CD14-positive monocyte (primary cell): ENCODE measurements around the gene SIRPB2. TPM values are rescaled to one million over a fixed set of nuclear protein-coding genes. Genes with fewer than 3 reads are reported as not detected.
A peak's percentile ranks its signal among the peaks of the same experiment; 100 is the strongest.

Source experiments
- DNase-seq, 3 donors: peaks; one replicate each; pipeline ENCODE4 v3.0.0-alpha.2; 2011 to 2022
- H2AFZ ChIP-seq: 2 replicates; pipeline ENCODE4 v1.6.0; 2012; ENCODE audit warnings: mild to moderate bottlenecking, low read depth, low read length, inconsistent platforms; ENCODE audit not compliant: insufficient read depth, poor library complexity, severe bottlenecking
- H3K27ac ChIP-seq, 2 donors: 1 replicate in 1 of 2; 2 replicates in 1 of 2; pipeline ENCODE4 v1.5.1; 2012 to 2013; ENCODE audit warnings: low read length in 2 of 2, control low read depth in 1 of 2, inconsistent platforms in 1 of 2, low read depth in 1 of 2, mild to moderate bottlenecking in 1 of 2
- H3K27me3 ChIP-seq, 2 donors: one replicate each; pipeline versions ENCODE4 v1.6.0 to v1.6.1; 2011 to 2013; ENCODE audit warnings: low read length in 2 of 2; ENCODE audit not compliant: control insufficient read depth in 2 of 2, insufficient read depth in 2 of 2
- H3K36me3 ChIP-seq, 2 donors: replicated peaks in 1 of 2; 1 replicate in 1 of 2; 2 replicates in 1 of 2; pipeline versions ENCODE4 v1.5.1 to v1.6.1; 2012 to 2013; ENCODE audit warnings: low read length in 2 of 2, control low read depth in 1 of 2, inconsistent platforms in 1 of 2, mild to moderate bottlenecking in 1 of 2; ENCODE audit not compliant: insufficient read depth in 2 of 2, control insufficient read depth in 1 of 2
- H3K4me1 ChIP-seq, 2 donors: 1 replicate in 1 of 2; 2 replicates in 1 of 2; pipeline versions ENCODE4 v1.5.1 to v1.6.1; 2012 to 2013; ENCODE audit warnings: low read length in 2 of 2, control low read depth in 1 of 2, inconsistent platforms in 1 of 2, mild to moderate bottlenecking in 1 of 2, moderate library complexity in 1 of 2; ENCODE audit not compliant: insufficient read depth in 2 of 2, control insufficient read depth in 1 of 2
- H3K4me2 ChIP-seq: replicated peaks from 2 replicates; pipeline ENCODE3; 2012; ENCODE audit warnings: low read length, moderate library complexity, mild to moderate bottlenecking; ENCODE audit not compliant: poor library complexity, severe bottlenecking; ENCODE audit errors: extremely low read depth
- H3K4me3 ChIP-seq, 3 experiments: fragments of 200-600 bp in 1 of 3; sonication (generic) in 1 of 3; replicated peaks in 1 of 3; 1 replicate in 2 of 3; 2 replicates in 1 of 3; pipeline ENCODE4 v1.5.1; 2011 to 2013; ENCODE audit warnings: low read length in 3 of 3, mild to moderate bottlenecking in 3 of 3, control low read depth in 2 of 3, low read depth in 2 of 3, inconsistent platforms in 1 of 3, moderate library complexity in 1 of 3
- H3K79me2 ChIP-seq: 2 replicates; pipeline ENCODE4 v1.6.0; 2012; ENCODE audit warnings: mild to moderate bottlenecking, control low read depth, inconsistent platforms, low read length, moderate library complexity; ENCODE audit not compliant: insufficient read depth
- H3K9ac ChIP-seq: 2 replicates; pipeline ENCODE4 v1.6.0; 2017; ENCODE audit warnings: low read length, mild to moderate bottlenecking; ENCODE audit not compliant: insufficient read depth, poor library complexity, severe bottlenecking
- H3K9me3 ChIP-seq, 2 donors: replicated peaks in 1 of 2; 1 replicate in 1 of 2; 2 replicates in 1 of 2; pipeline versions ENCODE4 v1.5.1 to v1.6.1; 2012 to 2013; ENCODE audit warnings: low read length in 2 of 2, control low read depth in 1 of 2; ENCODE audit not compliant: control insufficient read depth in 1 of 2, insufficient read depth in 1 of 2
- H4K20me1 ChIP-seq: 2 replicates; pipeline ENCODE4 v1.6.0; 2012; ENCODE audit warnings: mild to moderate bottlenecking, low read length, control low read depth, moderate library complexity; ENCODE audit not compliant: insufficient read depth
- H3K27ac Mint-ChIP-seq, 7 donors: one replicate each; pipeline ENCODE4 v1.8.0; 2020; ENCODE audit warnings: mild to moderate bottlenecking in 7 of 7, mixed read lengths in 7 of 7, moderate library complexity in 6 of 7, inconsistent platforms in 2 of 7
- H3K27me3 Mint-ChIP-seq, 3 donors: one replicate each; pipeline ENCODE4 v1.8.0; 2021 to 2022; ENCODE audit warnings: low read depth in 3 of 3, mild to moderate bottlenecking in 3 of 3, mixed read lengths in 3 of 3, moderate library complexity in 3 of 3, inconsistent platforms in 1 of 3
- H3K36me3 Mint-ChIP-seq, 2 donors: one replicate each; pipeline ENCODE4 v1.8.0; 2020; ENCODE audit warnings: mixed read lengths in 2 of 2, inconsistent platforms in 1 of 2, mild to moderate bottlenecking in 1 of 2
- H3K4me1 Mint-ChIP-seq: one replicate; pipeline ENCODE4 v1.8.0; 2020; ENCODE audit warnings: mild to moderate bottlenecking, mixed read lengths
- H3K4me3 Mint-ChIP-seq, 2 donors: one replicate each; pipeline ENCODE4 v1.8.0; 2020; ENCODE audit warnings: mild to moderate bottlenecking in 2 of 2, mixed read lengths in 2 of 2, moderate library complexity in 1 of 2
- H3K9me3 Mint-ChIP-seq, 7 donors: one replicate each; pipeline ENCODE4 v1.8.0; 2020 to 2022; ENCODE audit warnings: mixed read lengths in 7 of 7, mild to moderate bottlenecking in 6 of 7, moderate library complexity in 6 of 7, inconsistent platforms in 2 of 7
- WGBS: methylation state at CpG from one replicate; pipeline ENCODE4 v1.1.5; 2013; ENCODE audit warnings: missing lambda C conversion rate; ENCODE audit not compliant: insufficient coverage; 5-methylcytosine and 5-hydroxymethylcytosine counted together
- intact Hi-C, 2 donors: fragments of 100-400 bp; cut with micrococcal nuclease; formaldehyde crosslinking; loops; one replicate each; pipeline versions ENCODE4 v1.15.0 to v1.15.1; 2023
- polyA plus RNA-seq, 3 donors: library from polyadenylated mRNA; depleted of rRNA in 1 of 3; unstranded in 2 of 3; stranded (reverse) in 1 of 3; fragments of 300-500 nt in 2 of 3; fragments of >200 nt in 1 of 3; fragmentation: Illumina TruSeq in 2 of 3; gene quantifications; 1 replicate in 2 of 3; 2 replicates in 1 of 3; pipeline ENCODE4 v1.2.3, GENCODE V29; 2012 to 2021
- TF ChIP-seq, protein P1 (sequence below): fragments of 200-600 bp; IDR thresholded peaks from one replicate; pipeline ENCODE4 v1.8.0; 2022; ENCODE audit warnings: antibody characterized with exemption, mild to moderate bottlenecking

The SIRPB2 gene
- polyA plus RNA-seq, 3 donors: 81.5 to 174 (median 92.8) TPM

DNA sequence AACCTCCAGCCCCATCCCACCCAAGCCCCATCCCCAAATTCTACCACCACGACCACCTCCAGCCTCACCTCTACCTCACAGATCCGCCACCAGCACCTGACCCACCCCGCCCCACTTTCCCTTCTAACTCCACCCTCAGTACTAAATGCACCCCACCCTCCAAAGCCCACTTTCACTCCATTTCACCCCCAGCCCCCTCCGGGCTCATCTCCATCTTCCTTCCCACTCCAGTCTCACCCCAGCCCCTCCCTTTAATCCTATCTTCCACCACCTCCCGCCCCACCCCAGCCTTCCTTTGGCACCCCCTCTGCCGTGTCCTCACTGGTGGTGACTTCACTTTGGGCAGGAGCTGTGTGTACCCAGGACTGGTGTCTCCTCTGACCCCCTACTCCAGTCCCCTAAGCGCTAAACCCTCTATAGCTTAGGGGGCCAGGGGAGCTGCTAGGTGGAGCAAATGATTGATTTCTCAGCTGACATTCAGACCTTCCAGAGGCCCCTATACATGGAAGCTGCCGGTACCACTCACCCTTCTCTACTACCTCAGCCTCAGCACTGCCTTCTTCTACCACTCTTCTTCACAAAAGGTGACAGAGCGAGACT is 21.8 kb downstream of the SIRPB2 start:
- Histone ChIP-seq H3K36me3 (peaks cover 34 to 69% of the 10 kb centered on the region in 2 donors), H4K20me1 (peaks cover 83% of the 10 kb centered on the region), H3K4me2 (no peak overlapping the region), H3K4me1 (peaks cover 80 to 95% of the 10 kb centered on the region in 2 donors), H3K27ac (peak overlapping the region; percentile 74 to 97), H2AFZ (no peak overlapping the region), H3K9ac (no peak overlapping the region), H3K79me2 (peaks cover 66% of the 10 kb centered on the region), H3K4me3 (no peak overlapping the region), H3K9me3 (no peaks in the 10 kb centered on the region), H3K27me3 (no peaks in the 10 kb centered on the region)
- Mint-ChIP-seq H3K4me1 (peaks cover 81% of the 10 kb centered on the region), H3K27ac (peak overlapping the region; percentile 84 to 100 (median 99)), H3K4me3 (no peak overlapping the region), H3K36me3 (peaks cover 43 to 65% of the 10 kb centered on the region in 2 donors), H3K9me3 (peaks cover 0 to 3% (median 0%) of the 10 kb centered on the region in 7 donors), H3K27me3 (peaks cover 0 to 2% (median 0%) of the 10 kb centered on the region in 3 donors)
- DNase-seq: no peak
- WGBS: 94% methylated on average over 6 of the region's 9 CpGs
- TF ChIP-seq, protein P1, sequence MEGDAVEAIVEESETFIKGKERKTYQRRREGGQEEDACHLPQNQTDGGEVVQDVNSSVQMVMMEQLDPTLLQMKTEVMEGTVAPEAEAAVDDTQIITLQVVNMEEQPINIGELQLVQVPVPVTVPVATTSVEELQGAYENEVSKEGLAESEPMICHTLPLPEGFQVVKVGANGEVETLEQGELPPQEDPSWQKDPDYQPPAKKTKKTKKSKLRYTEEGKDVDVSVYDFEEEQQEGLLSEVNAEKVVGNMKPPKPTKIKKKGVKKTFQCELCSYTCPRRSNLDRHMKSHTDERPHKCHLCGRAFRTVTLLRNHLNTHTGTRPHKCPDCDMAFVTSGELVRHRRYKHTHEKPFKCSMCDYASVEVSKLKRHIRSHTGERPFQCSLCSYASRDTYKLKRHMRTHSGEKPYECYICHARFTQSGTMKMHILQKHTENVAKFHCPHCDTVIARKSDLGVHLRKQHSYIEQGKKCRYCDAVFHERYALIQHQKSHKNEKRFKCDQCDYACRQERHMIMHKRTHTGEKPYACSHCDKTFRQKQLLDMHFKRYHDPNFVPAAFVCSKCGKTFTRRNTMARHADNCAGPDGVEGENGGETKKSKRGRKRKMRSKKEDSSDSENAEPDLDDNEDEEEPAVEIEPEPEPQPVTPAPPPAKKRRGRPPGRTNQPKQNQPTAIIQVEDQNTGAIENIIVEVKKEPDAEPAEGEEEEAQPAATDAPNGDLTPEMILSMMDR: no peak
- intact Hi-C loops: loop anchor here in 1 of 2 donors (5.0 kb wide), 2 partner anchors 33 to 352 kb away; partner anchors contain the start of gene PSMF1

DNA sequence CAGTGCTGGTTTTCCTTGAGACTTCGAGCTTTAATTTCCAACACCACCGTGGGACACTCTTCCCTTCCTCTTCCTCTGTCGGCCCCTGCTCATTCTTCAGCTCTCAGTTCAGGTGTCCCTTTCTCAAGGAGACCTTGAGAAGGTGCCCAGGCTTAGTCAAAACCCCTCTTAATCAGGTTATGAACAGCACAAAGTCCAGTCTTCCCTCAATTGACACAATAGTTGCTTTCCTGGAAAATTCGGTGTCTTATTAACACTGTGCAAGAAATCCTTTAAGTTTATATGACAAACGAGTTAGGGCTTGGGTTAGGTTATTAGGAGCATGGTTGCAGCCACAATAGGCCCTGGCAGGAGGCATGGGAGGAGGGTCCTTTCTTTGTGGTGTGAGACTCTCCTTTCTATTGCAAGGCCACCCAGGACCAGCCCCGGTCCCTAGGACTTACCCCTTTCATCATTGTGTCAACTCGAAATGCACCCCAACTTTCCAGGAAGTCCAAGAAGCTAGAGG is 23.0 kb downstream of the SIRPB2 start:
- Histone ChIP-seq H3K27me3 (no peaks in the 10 kb centered on the region), H3K9ac (peak overlapping the region; percentile 89), H4K20me1 (peaks cover 83% of the 10 kb centered on the region), H3K36me3 (peaks cover 28 to 69% of the 10 kb centered on the region in 2 donors), H3K27ac (peak overlapping the region; percentile 74 to 97), H2AFZ (no peak overlapping the region), H3K79me2 (peaks cover 66% of the 10 kb centered on the region), H3K9me3 (no peaks in the 10 kb centered on the region), H3K4me1 (peaks cover 77 to 95% of the 10 kb centered on the region in 2 donors), H3K4me3 (peak overlapping the region in 2 of 3 experiments; percentile 36 to 87), H3K4me2 (peak overlapping the region; percentile 90)
- TF ChIP-seq, protein P1: no peak
- intact Hi-C loops: loop anchor here in 1 of 2 donors (5.0 kb wide), 2 partner anchors 34 to 351 kb away; partner anchors contain the start of gene PSMF1
- peaks cover 0 to 2% (median 0%) of the 10 kb centered on the region in 3 donors for H3K27me3 Mint-ChIP-seq
- H3K4me3 Mint-ChIP-seq: peak overlapping the region; percentile 87 to 91
- peak overlapping the region; percentile 96 to 100 (median 99) for H3K27ac Mint-ChIP-seq
- peaks cover 82% of the 10 kb centered on the region for H3K4me1 Mint-ChIP-seq
- peak in 1 of 3 donors; percentile 27 for DNase-seq
- peaks cover 0 to 2% (median 0%) of the 10 kb centered on the region in 7 donors for H3K9me3 Mint-ChIP-seq
- 36% methylated on average over 6 of the region's 7 CpGs for WGBS
- peaks cover 48 to 66% of the 10 kb centered on the region in 2 donors for H3K36me3 Mint-ChIP-seq
